LNCaP clone FGC (cell line): Measurements from ENCODE around the gene SRGAP1.
"Not testable (repeated sequence)": the region's sequence is repeated elsewhere in the genome, so short reads cannot be mapped to it uniquely, and the experiment has no call there.

Experiments
- DNase-seq: peaks from one replicate; pipeline ENCODE4 v3.0.0-alpha.2; 2011; ENCODE audit warnings: low read depth
- H3K4me3 ChIP-seq: 2 replicates; pipeline ENCODE4 v1.5.1; 2011; ENCODE audit warnings: mild to moderate bottlenecking, low read depth, low read length, control low read depth
- TF ChIP-seq, protein P1 (sequence below): IDR thresholded peaks from 2 replicates; pipeline ENCODE4 v1.5.1; 2012; ENCODE audit warnings: mild to moderate bottlenecking; ENCODE audit not compliant: control insufficient read depth, insufficient read depth; ENCODE audit errors: extremely low read depth

The SRGAP1 gene

GRCh38 chr12:64019654-64020053 is 175.2 kb downstream of the SRGAP1 start:
- DNase-seq, result no peak
- no peak overlapping the region for H3K4me3 ChIP-seq
- TF ChIP-seq, protein P1, sequence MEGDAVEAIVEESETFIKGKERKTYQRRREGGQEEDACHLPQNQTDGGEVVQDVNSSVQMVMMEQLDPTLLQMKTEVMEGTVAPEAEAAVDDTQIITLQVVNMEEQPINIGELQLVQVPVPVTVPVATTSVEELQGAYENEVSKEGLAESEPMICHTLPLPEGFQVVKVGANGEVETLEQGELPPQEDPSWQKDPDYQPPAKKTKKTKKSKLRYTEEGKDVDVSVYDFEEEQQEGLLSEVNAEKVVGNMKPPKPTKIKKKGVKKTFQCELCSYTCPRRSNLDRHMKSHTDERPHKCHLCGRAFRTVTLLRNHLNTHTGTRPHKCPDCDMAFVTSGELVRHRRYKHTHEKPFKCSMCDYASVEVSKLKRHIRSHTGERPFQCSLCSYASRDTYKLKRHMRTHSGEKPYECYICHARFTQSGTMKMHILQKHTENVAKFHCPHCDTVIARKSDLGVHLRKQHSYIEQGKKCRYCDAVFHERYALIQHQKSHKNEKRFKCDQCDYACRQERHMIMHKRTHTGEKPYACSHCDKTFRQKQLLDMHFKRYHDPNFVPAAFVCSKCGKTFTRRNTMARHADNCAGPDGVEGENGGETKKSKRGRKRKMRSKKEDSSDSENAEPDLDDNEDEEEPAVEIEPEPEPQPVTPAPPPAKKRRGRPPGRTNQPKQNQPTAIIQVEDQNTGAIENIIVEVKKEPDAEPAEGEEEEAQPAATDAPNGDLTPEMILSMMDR, result no peak

GRCh38 chr12:64025174-64025958 is 180.9 kb downstream of the SRGAP1 start:
- no peak overlapping the region for H3K4me3 ChIP-seq
- DNase-seq, result no peak
- TF ChIP-seq, protein P1, result no peak

- TF ChIP-seq, protein P1, result no peak
- no peak for DNase-seq
These were observed 182.8 kb downstream of the SRGAP1 start for GRCh38 chr12:64027311-64027710.

GRCh38 chr12:64028541-64028940 is 184.0 kb downstream of the SRGAP1 start:
- no peak overlapping the region for H3K4me3 ChIP-seq
- TF ChIP-seq, protein P1, result no peak

More at GRCh38 chr12:64027311-64027710, 182.8 kb downstream of the SRGAP1 start:
- no peak overlapping the region for H3K4me3 ChIP-seq

DNA sequence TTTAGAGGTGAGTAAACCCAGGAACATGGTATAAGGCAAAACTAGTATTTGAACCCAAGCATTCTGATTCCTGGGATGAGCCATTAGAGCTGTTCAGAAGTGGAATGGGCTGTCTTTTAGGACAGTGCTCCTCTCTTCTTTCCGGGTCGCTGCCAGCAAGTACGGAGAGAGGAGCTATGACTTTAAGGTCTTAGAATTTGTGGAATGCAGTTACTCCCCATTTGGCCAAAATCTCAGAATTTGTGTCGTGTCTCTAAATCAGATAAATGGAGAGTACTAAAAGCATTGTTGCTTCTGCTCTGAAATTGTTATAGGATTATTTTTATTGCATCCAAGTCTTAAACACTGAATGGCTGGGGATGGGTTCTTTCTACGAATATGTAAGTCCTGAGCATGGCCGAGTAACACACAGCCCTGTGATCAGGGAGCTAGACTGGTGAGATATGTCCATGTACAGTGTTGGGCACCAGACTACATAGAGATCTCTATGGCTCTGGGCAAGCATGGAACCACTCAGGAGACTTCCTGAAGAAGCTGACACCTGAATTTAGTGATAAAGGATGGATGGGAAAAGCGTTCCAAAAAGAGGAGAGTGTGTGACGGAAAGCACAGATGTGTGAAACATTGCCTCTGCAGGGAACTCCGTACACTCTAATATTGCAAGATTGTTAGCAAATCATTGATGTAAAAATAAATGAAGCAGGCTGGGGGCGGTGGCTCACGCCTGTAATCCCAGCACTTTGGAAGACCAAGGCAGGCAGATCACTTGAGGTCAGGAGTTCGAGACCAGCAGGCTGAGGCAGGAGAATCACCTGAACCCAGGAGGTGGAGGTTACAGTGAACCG is 184.7 kb downstream of the SRGAP1 start:
- no peak overlapping the region for H3K4me3 ChIP-seq
- TF ChIP-seq, protein P1, result no peak
- DNase-seq, result no peak

More at GRCh38 chr12:64028541-64028940, 184.0 kb downstream of the SRGAP1 start:
- DNase-seq, result no peak

GRCh38 chr12:64030155-64030554 is 185.7 kb downstream of the SRGAP1 start:
- TF ChIP-seq, protein P1, result no peak
- DNase-seq, result no peak
- H3K4me3 ChIP-seq, result no peak overlapping the region

GRCh38 chr12:64034056-64034455 is 189.6 kb downstream of the SRGAP1 start:
- not testable (repeated sequence) for DNase-seq, H3K4me3 ChIP-seq
